Lower leg skin (tissue), 3 donors: ENCODE results near the gene ZBTB20.

Experiments used
- CTCF ChIP-seq, 3 donors: fragments of 450-650 bp; IDR thresholded peaks; one replicate each; pipeline ENCODE4 v1.5.1; 2016; ENCODE audit warnings: antibody characterized with exemption in 3 of 3, mild to moderate bottlenecking in 3 of 3, moderate library complexity in 2 of 3
- POLR2A ChIP-seq, 2 donors: fragments of 450-650 bp; IDR thresholded peaks; one replicate each; pipeline ENCODE4 v1.6.1; 2016 to 2017; ENCODE audit warnings: antibody characterized with exemption in 2 of 2, mild to moderate bottlenecking in 1 of 2, moderate library complexity in 1 of 2

DNA sequence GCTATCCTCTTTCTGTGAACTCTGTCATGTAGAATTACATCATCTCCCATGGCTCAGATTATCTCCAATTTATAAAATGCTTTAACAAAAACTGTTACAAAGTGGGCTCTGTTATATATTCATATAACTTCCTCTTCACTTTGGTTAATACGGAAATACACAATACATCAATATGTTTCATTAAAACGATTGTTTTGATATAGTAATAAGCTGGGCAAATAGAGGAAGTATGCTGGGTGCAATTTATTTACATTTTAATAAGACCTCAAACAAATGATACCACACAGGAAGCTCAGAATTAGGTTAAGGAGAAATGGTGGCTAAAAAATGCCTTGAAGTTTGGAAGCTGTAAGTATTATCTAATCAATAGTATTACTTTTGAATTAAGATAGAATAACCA, 331.0 kb downstream of the ZBTB20 start:
- TF ChIP-seq CTCF (IDR thresholded peaks at IDR 0.05): no peak
- TF ChIP-seq POLR2A (IDR thresholded peaks at IDR 0.05): no peak
